H1 (cell line): Measurements from ENCODE around the gene CIDEA. TPM values are rescaled to one million over a fixed set of nuclear protein-coding genes. Genes with fewer than 3 reads are reported as not detected.

Source experiments
- CTCF ChIA-PET: fragments of 300-600 bp; sonication (Branson Sonifier 250); formaldehyde crosslinking; loops from one replicate; lab custom pipeline; 2021; ENCODE audit not compliant: partially characterized antibody; lab: Charles Lee
- POLR2A ChIA-PET: fragments of 300-600 bp; sonication (Branson Sonifier 250); formaldehyde crosslinking; loops from one replicate; lab custom pipeline; 2021; ENCODE audit warnings: inconsistent platforms; ENCODE audit not compliant: partially characterized antibody; lab: Charles Lee
- DNase-seq, 2 experiments: peaks; one replicate each; pipeline versions ENCODE4 v3.0.0 to v3.0.0-alpha.2; 2010 to 2022; ENCODE audit warnings: low spot score in 2 of 2, low read depth in 1 of 2, mixed read lengths in 1 of 2
- FAIRE-seq: peaks from 2 replicates; lab custom pipeline; 2011; peaks lifted over from hg19 to GRCh38; lab: Jason Lieb, UNC
- H2AFZ ChIP-seq: 2 replicates; pipeline ENCODE4 v1.8.1; 2012; ENCODE audit warnings: low read length, inconsistent platforms
- H2AK5ac ChIP-seq: 2 replicates; pipeline ENCODE4 v1.6.1; 2013; ENCODE audit warnings: low read depth, low read length
- H2BK120ac ChIP-seq: replicated peaks from 2 replicates; pipeline ENCODE3; 2013; ENCODE audit warnings: low read depth, low read length, inconsistent platforms
- H2BK12ac ChIP-seq: 2 replicates; pipeline ENCODE4 v1.6.1; 2013; ENCODE audit warnings: low read depth, low read length
- H2BK15ac ChIP-seq: 2 replicates; pipeline ENCODE4 v1.6.1; 2013; ENCODE audit warnings: low read length
- H2BK20ac ChIP-seq: 2 replicates; pipeline ENCODE4 v1.6.1; 2013; ENCODE audit warnings: low read length
- H2BK5ac ChIP-seq: 2 replicates; pipeline ENCODE4 v1.6.1; 2013; ENCODE audit warnings: low read depth, low read length
- H3K14ac ChIP-seq: 2 replicates; pipeline ENCODE4 v1.6.1; 2013; ENCODE audit warnings: inconsistent platforms; ENCODE audit not compliant: insufficient read length
- H3K18ac ChIP-seq: 2 replicates; pipeline ENCODE4 v1.6.1; 2013; ENCODE audit warnings: low read length; ENCODE audit errors: extremely low read depth
- H3K23ac ChIP-seq: 2 replicates; pipeline ENCODE4 v1.6.1; 2013; ENCODE audit warnings: inconsistent platforms; ENCODE audit not compliant: insufficient read length
- H3K23me2 ChIP-seq: 2 replicates; pipeline ENCODE4 v1.6.1; 2013; ENCODE audit warnings: low read depth, low read length
- H3K27ac ChIP-seq: 2 replicates; pipeline ENCODE4 v1.6.1; 2011; ENCODE audit warnings: low read depth, low read length, inconsistent platforms
- H3K27me3 ChIP-seq, 4 experiments: replicated peaks in 1 of 4; 1 replicate in 1 of 4; 2 replicates in 3 of 4; pipeline versions ENCODE4 v1.6.1 to v1.8.1; 2011 to 2013; ENCODE audit warnings: low read length in 3 of 4, mild to moderate bottlenecking in 3 of 4, inconsistent platforms in 2 of 4, mixed read lengths in 2 of 4, moderate library complexity in 1 of 4; ENCODE audit not compliant: control insufficient read depth in 3 of 4, insufficient read depth in 3 of 4; ENCODE audit errors: extremely low read depth in 1 of 4
- H3K36me3 ChIP-seq, 4 experiments: 2 replicates each; pipeline versions ENCODE4 v1.6.1 to v1.8.1; 2011 to 2013; ENCODE audit warnings: mild to moderate bottlenecking in 4 of 4, low read length in 3 of 4, moderate library complexity in 2 of 4, control low read depth in 1 of 4, inconsistent platforms in 1 of 4; ENCODE audit not compliant: insufficient read depth in 4 of 4, control insufficient read depth in 2 of 4
- H3K4ac ChIP-seq: replicated peaks from 2 replicates; pipeline ENCODE3; 2013; ENCODE audit warnings: low read length, low read depth, mixed read lengths, inconsistent platforms; ENCODE audit not compliant: insufficient read length
- H3K4me1 ChIP-seq, 4 experiments: replicated peaks in 1 of 4; 1 replicate in 1 of 4; 2 replicates in 3 of 4; pipeline versions ENCODE4 v1.6.1 to v1.8.1; 2011 to 2013; ENCODE audit warnings: low read length in 3 of 4, inconsistent platforms in 2 of 4, mixed read lengths in 1 of 4; ENCODE audit not compliant: insufficient read depth in 4 of 4, control insufficient read depth in 3 of 4
- H3K4me2 ChIP-seq, 2 experiments: 2 replicates each; pipeline versions ENCODE4 v1.6.1 to v1.8.1; 2011 to 2013; ENCODE audit warnings: low read depth in 2 of 2, low read length in 2 of 2, control low read depth in 1 of 2, inconsistent platforms in 1 of 2, mild to moderate bottlenecking in 1 of 2; ENCODE audit not compliant: insufficient read depth in 1 of 2
- H3K4me3 ChIP-seq, 4 experiments: fragments of 200-600, 300-600 bp in 1 of 4; sonication (generic), shearing (Covaris generic), sonication (Bioruptor Twin) in 1 of 4; 2 replicates each; pipeline versions ENCODE4 v1.5.1 to v1.8.1; 2011 to 2016; ENCODE audit warnings: low read length in 4 of 4, low read depth in 3 of 4, control low read depth in 2 of 4, inconsistent platforms in 2 of 4, mild to moderate bottlenecking in 2 of 4, mixed read lengths in 1 of 4, moderate library complexity in 1 of 4; ENCODE audit not compliant: insufficient read depth in 2 of 4; ENCODE audit errors: extremely low read depth in 1 of 4
- H3K56ac ChIP-seq: replicated peaks from 2 replicates; pipeline ENCODE3; 2013; ENCODE audit warnings: low read depth, mild to moderate bottlenecking, mixed read lengths, low read length, inconsistent platforms; ENCODE audit not compliant: insufficient read length
- H3K79me1 ChIP-seq: 2 replicates; pipeline ENCODE4 v1.6.1; 2013; ENCODE audit warnings: low read depth, low read length, control low read depth
- H3K79me2 ChIP-seq, 2 experiments: 2 replicates each; pipeline versions ENCODE4 v1.6.1 to v1.8.1; 2012 to 2013; ENCODE audit warnings: low read length in 2 of 2, mild to moderate bottlenecking in 2 of 2, inconsistent platforms in 1 of 2; ENCODE audit not compliant: insufficient read depth in 2 of 2, control insufficient read depth in 1 of 2
- H3K9ac ChIP-seq, 4 experiments: replicated peaks in 1 of 4; 1 replicate in 1 of 4; 2 replicates in 3 of 4; pipeline versions ENCODE4 v1.6.1 to v1.8.1; 2011 to 2013; ENCODE audit warnings: low read depth in 3 of 4, low read length in 3 of 4, control low read depth in 2 of 4, mild to moderate bottlenecking in 2 of 4, moderate library complexity in 2 of 4, inconsistent platforms in 1 of 4; ENCODE audit errors: extremely low read depth in 1 of 4
- H3K9me3 ChIP-seq, 2 experiments: 2 replicates each; pipeline versions ENCODE4 v1.6.1 to v1.8.1; 2012 to 2013; ENCODE audit warnings: mild to moderate bottlenecking in 2 of 2, moderate library complexity in 2 of 2, control low read depth in 1 of 2, inconsistent platforms in 1 of 2, low read depth in 1 of 2, low read length in 1 of 2, mixed read lengths in 1 of 2; ENCODE audit not compliant: insufficient read depth in 2 of 2
- H4K20me1 ChIP-seq, 2 experiments: replicated peaks in 1 of 2; 2 replicates each; pipeline versions ENCODE3 to v1.8.1; 2011 to 2013; ENCODE audit warnings: inconsistent platforms in 2 of 2, low read length in 2 of 2, mild to moderate bottlenecking in 1 of 2; ENCODE audit not compliant: insufficient read depth in 2 of 2, control insufficient read depth in 1 of 2
- H4K5ac ChIP-seq: 2 replicates; pipeline ENCODE4 v1.6.1; 2013; ENCODE audit warnings: low read length, low read depth, mixed read lengths, inconsistent platforms; ENCODE audit not compliant: insufficient read length
- H4K8ac ChIP-seq: 2 replicates; pipeline ENCODE4 v1.8.0; 2013; ENCODE audit warnings: mild to moderate bottlenecking, moderate library complexity, low read length, inconsistent platforms; ENCODE audit not compliant: insufficient read depth; ENCODE audit errors: extremely low read depth
- H4K91ac ChIP-seq: replicated peaks from 2 replicates; pipeline ENCODE3; 2013; ENCODE audit warnings: low read length, mixed read lengths, inconsistent platforms; ENCODE audit not compliant: insufficient read length
- CHD1 ChIP-seq: IDR thresholded peaks from 2 replicates; pipeline ENCODE4 v1.6.1; 2012; ENCODE audit warnings: low read depth, low read length, improper control_type of control experiment
- RFX5 ChIP-seq: IDR thresholded peaks from 2 replicates; pipeline ENCODE4 v1.6.1; 2011; ENCODE audit warnings: low read depth, low read length, improper control_type of control experiment, borderline replicate concordance
- SP2 ChIP-seq: IDR thresholded peaks from 2 replicates; pipeline ENCODE4 v1.6.1; 2012; ENCODE audit warnings: mild to moderate bottlenecking, low read length, inconsistent platforms
- SRF ChIP-seq: IDR thresholded peaks from 2 replicates; pipeline ENCODE4 v1.6.1; 2011; ENCODE audit warnings: mild to moderate bottlenecking, low read depth, low read length, moderate library complexity
- SUZ12 ChIP-seq: fragments of 200-600 bp; sonication (generic); IDR thresholded peaks from 2 replicates; pipeline ENCODE4 v1.6.1; 2012; ENCODE audit warnings: mild to moderate bottlenecking, inconsistent platforms, low read length, moderate library complexity, mixed read lengths
- ZNF274 ChIP-seq: IDR thresholded peaks from 2 replicates; pipeline ENCODE4 v1.7.0; 2012; ENCODE audit warnings: low read length, borderline replicate concordance; ENCODE audit errors: extremely low read depth
- WGBS, 2 experiments: shearing (Covaris generic) in 1 of 2; methylation state at CpG; one replicate each; pipeline versions ENCODE4 v1.1.6 to v1.1.7; 2013 to 2015; ENCODE audit warnings: low lambda C conversion rate in 2 of 2, mixed read lengths in 2 of 2, inconsistent platforms in 1 of 2, low coverage in 1 of 2, missing lambda C conversion rate in 1 of 2; ENCODE audit not compliant: insufficient replicate concordance in 2 of 2, insufficient coverage in 1 of 2, insufficient read length in 1 of 2; ENCODE audit errors: extremely low coverage in 1 of 2, missing lambda C conversion rate in 1 of 2; 5-methylcytosine and 5-hydroxymethylcytosine counted together
- polyA plus RNA-seq, 7 experiments: library from polyadenylated mRNA; depleted of rRNA in 3 of 7; stranded (reverse) in 5 of 7; unstranded in 2 of 7; fragments of >200 nt in 5 of 7; fragments of 200-250 nt in 2 of 7; gene quantifications; 1 replicate in 5 of 7; 2 replicates in 1 of 7; 4 replicates in 1 of 7; pipeline versions ENCODE4 v1.2.1 to v1.2.3, GENCODE V29; 2011 to 2013; ENCODE audit warnings: missing spikeins in 2 of 7, mixed read lengths in 2 of 7
- total RNA-seq: library from RNA; stranded (reverse); fragmentation: NEBNext Ultra II Directional; extraction: Animal tissue kit (Norgen Biotek cat#: 25700); gene quantifications from 2 replicates; pipeline ENCODE4 v1.2.1, GENCODE V29; 2021

CIDEA gene
- total and polyA plus RNA-seq, 2 of the 8 experiments (the other 6 are each of a cell fraction or from before 2014, with no cell fraction given) = not detected

GRCh38 chr18:12314591-12315305 is 60.6 kb downstream of the CIDEA start:
- POLR2A ChIA-PET = interaction anchor here (0.8 to 1.1 kb wide), 2 partner anchors 10 to 20 kb away, joined by 3 to 4 read pairs; no protein-coding TSS in a partner anchor

More at GRCh38 chr18:12314591-12315305, 60.6 kb downstream of the CIDEA start:
- H3K56ac ChIP-seq = no peak overlapping the region
- H3K23ac ChIP-seq = no peak overlapping the region
- peaks cover 2% of the 10 kb centered on the region; the same call in 1 of the 2 replicates for H3K79me1 ChIP-seq
- H2BK20ac ChIP-seq = no peak overlapping the region
- H3K4me3 ChIP-seq = no peak overlapping the region
- H3K4ac ChIP-seq = no peak overlapping the region
- H2BK12ac ChIP-seq = no peak overlapping the region
- CTCF ChIA-PET = interaction anchor here (1.2 to 11.7 kb wide), 6 partner anchors 14 to 35 kb away, joined by 3 to 96 read pairs (median 10); no protein-coding TSS in a partner anchor
- H4K91ac ChIP-seq = no peak overlapping the region
- peaks cover 0 to 2% of the 10 kb centered on the region in 2 experiments; a peak in 2 of 4 replicates for H3K79me2 ChIP-seq
- peaks cover 0 to 2% of the 10 kb centered on the region in 2 experiments for H4K20me1 ChIP-seq
- H4K5ac ChIP-seq = no peak overlapping the region
- WGBS, 2 experiments = 88% methylated on average over 1 of the region's 1 CpG; no CpG with 5 or more reads in 1 of the 2 experiments
- H3K36me3 ChIP-seq = peaks cover 0 to 39% (median 6%) of the 10 kb centered on the region in 4 experiments; a peak in 4 of 8 replicates
- no peak overlapping the region for H3K27ac ChIP-seq
- H3K4me2 ChIP-seq = no peak overlapping the region
- H2BK15ac ChIP-seq = no peak overlapping the region
- no peak overlapping the region for H4K8ac ChIP-seq
- H2BK120ac ChIP-seq = no peak overlapping the region
- H3K9ac ChIP-seq = no peak overlapping the region
- H3K27me3 ChIP-seq = no peaks in the 10 kb centered on the region; a peak in 2 of 7 replicates
- no peaks in the 10 kb centered on the region for H3K23me2 ChIP-seq
- FAIRE-seq (no peak), DNase-seq (no peak)
- H3K9me3 ChIP-seq = no peaks in the 10 kb centered on the region
- H2AK5ac ChIP-seq = no peak overlapping the region
- TF ChIP-seq SRF (no peak), SP2 (no peak), CHD1 (no peak), RFX5 (no peak), SUZ12 (no peak), ZNF274 (no peak)
- no peak overlapping the region for H3K18ac ChIP-seq
- H3K14ac ChIP-seq = no peak overlapping the region
- H2BK5ac ChIP-seq = no peak overlapping the region
- H2AFZ ChIP-seq = no peak overlapping the region
- H3K4me1 ChIP-seq = no peaks in the 10 kb centered on the region; a peak in 1 of 7 replicates
